AG04449 (cell line): Measurements from ENCODE around the gene COL5A1.

Source experiments
- CTCF ChIA-PET: fragments of 350-600 bp; formaldehyde crosslinking; extraction: SDS; loops from one replicate; lab custom pipeline; 2021; ENCODE audit warnings: antibody characterized with exemption; lab: Yijun Ruan, JAX
- POLR2A ChIA-PET: fragments of 400-600, 350-600 bp; formaldehyde crosslinking; extraction: SDS; loops from one replicate; lab custom pipeline; 2020; ENCODE audit warnings: antibody characterized with exemption, inconsistent platforms; lab: Yijun Ruan, JAX
- DNase-seq: peaks from one replicate; pipeline ENCODE4 v3.0.0-alpha.2; 2010; ENCODE audit warnings: low read depth, low spot score
- H3K4me3 ChIP-seq: 2 replicates; pipeline ENCODE4 v1.5.1; 2011; ENCODE audit warnings: low read depth, mild to moderate bottlenecking, control low read depth, low read length
- CTCF ChIP-seq: IDR thresholded peaks from one replicate; pipeline ENCODE4 v1.5.1; 2011; ENCODE audit warnings: mild to moderate bottlenecking, moderate library complexity, low read length, control low read depth, inconsistent platforms; ENCODE audit not compliant: insufficient read depth; ENCODE audit errors: missing control alignments

The COL5A1 gene

GRCh38 chr9:134792627-134793026 lies 151.0 kb downstream of the COL5A1 start:
- no peak for DNase-seq
- POLR2A ChIA-PET = interaction anchor here (1.0 to 1.3 kb wide), 2 partner anchors 17 to 19 kb away, joined by 3 to 4 read pairs; no protein-coding TSS in a partner anchor
- no peak for TF ChIP-seq CTCF
- no peak overlapping the region for H3K4me3 ChIP-seq
- CTCF ChIA-PET = interaction anchor here (1.1 to 1.9 kb wide), 2 partner anchors 10 to 343 kb away, joined by 3 to 4 read pairs; no protein-coding TSS in a partner anchor

GRCh38 chr9:134793288-134794188 lies 151.9 kb downstream of the COL5A1 start:
- ChIA-PET POLR2A (interaction anchor here (1.0 to 1.3 kb wide), 2 partner anchors 18 kb away, joined by 3 to 4 read pairs; no protein-coding TSS in a partner anchor), CTCF (interaction anchor here (0.7 to 1.9 kb wide), 2 partner anchors 12 to 344 kb away, joined by 3 to 4 read pairs; no protein-coding TSS in a partner anchor)
- DNase-seq = no peak
- TF ChIP-seq CTCF = no peak
- H3K4me3 ChIP-seq = no peak overlapping the region

- no peak for DNase-seq
- no peak for TF ChIP-seq CTCF
- H3K4me3 ChIP-seq = no peak overlapping the region
- ChIA-PET POLR2A (no interaction called here), CTCF (interaction anchor here (0.6 to 1.2 kb wide), 4 partner anchors 8 to 346 kb away, joined by 3 to 4 read pairs (median 4); no protein-coding TSS in a partner anchor)
Observed at GRCh38 chr9:134794663-134795370, 153.2 kb downstream of the COL5A1 start.

- DNase-seq = no peak
- no peak overlapping the region for H3K4me3 ChIP-seq
- CTCF ChIA-PET = interaction anchor here (1.0 to 1.5 kb wide), 4 partner anchors 9 to 346 kb away, joined by 3 to 4 read pairs (median 4); no protein-coding TSS in a partner anchor
- no peak for TF ChIP-seq CTCF
- POLR2A ChIA-PET = no interaction called here
Observed at GRCh38 chr9:134795446-134795845, 153.8 kb downstream of the COL5A1 start.

GRCh38 chr9:134796882-134797281 lies 155.3 kb downstream of the COL5A1 start:
- CTCF ChIA-PET = interaction anchor here (0.8 kb wide), 1 partner anchor 15 kb away, joined by 3 read pairs; no protein-coding TSS in a partner anchor
- no peak overlapping the region for H3K4me3 ChIP-seq
- no peak for TF ChIP-seq CTCF
- no peak for DNase-seq
- POLR2A ChIA-PET = no interaction called here
